ENCODE data around the gene COL4A4.

The COL4A4 gene

GRCh38 chr2:226981791-226982326, 182.1 kb downstream of the COL4A4 start:
- DNase-seq (ENCODE audit: low read depth): no peak

DNA sequence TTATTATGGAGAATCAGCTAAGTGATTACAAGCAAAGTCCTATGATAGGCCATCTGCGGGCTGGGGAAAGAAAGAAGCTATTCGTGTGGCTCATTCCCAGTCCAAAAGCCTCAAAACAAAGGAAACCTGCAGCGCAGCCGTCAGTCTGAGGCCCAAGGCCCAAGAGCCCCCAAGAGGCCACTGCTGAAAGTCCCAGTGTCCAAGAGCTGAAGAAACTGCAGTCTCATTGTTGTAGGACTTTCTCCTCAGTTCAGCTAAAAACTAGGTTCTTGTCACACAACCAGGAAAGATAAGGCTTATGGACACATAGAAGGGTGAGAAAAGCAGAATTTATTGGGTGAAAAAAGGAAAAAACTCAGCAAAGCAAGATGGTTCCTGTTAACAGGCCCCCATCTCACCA, 185.0 kb downstream of the COL4A4 start:
- no peak for DNase-seq (ENCODE audit: low read depth)

DNA sequence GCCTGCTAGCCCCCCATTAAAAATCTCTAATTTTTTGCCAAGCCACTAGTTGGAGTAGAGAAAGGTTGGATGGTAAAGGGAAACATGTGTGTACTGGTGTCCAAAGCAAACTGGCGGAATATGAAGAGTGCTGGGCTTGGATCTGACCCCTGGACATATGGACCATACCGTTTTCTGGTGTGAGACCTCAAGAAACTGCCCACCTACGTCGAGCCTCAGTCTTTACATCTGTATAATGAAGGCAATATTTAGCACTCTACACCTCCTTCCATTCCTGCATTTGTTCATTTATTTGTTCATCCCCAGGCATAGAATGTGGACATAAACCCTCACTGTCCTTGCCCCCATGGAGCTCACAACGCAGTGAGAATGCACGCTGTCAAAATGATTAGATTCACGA, 185.7 kb downstream of the COL4A4 start:
- DNase-seq (ENCODE audit: low read depth): no peak

DNA sequence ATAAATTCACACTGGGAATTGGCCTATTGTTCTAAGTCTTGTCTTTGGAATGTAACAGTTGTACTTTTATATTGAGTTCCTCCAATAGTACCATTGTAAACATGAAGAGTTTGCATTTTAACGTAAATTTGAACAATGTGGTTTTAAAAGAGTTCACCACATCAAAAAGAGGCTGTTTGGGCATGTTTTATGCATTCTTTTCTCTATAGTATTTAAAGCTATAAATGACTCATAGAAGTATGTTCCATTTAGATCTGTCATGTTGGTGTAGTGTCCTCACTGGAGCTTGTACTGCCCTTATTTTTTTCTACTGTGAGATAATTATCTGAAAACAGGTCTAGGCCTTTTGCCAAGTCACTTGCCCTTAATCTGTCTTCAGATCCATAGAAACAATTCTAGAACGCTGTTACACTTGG, 186.2 kb downstream of the COL4A4 start:
- no peak for DNase-seq (ENCODE audit: low read depth)

DNA sequence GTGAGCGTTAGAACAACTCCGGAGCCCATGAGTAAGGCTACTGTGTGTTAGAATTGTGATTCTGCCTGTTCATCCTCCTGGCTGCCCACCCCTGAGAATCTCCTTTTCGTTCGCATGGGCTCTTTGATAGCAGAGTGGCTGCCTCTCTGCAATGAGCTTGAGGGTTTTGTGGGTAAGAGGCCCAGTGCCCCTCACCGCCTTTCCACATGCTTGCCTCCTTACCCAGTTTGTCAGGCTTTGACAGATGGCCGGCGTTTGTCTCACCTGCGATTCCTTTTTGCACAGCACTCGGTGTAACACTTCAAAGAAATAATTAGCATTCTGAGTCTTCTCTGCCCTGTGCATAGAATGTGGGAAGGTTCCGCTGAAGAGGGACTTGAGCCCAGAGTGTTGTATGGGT, 190.2 kb downstream of the COL4A4 start:
- no peak for DNase-seq (ENCODE audit: low read depth)

- no peak for DNase-seq (ENCODE audit: low read depth)
These were observed 192.2 kb downstream of the COL4A4 start for GRCh38 chr2:226971770-226972169.

DNA sequence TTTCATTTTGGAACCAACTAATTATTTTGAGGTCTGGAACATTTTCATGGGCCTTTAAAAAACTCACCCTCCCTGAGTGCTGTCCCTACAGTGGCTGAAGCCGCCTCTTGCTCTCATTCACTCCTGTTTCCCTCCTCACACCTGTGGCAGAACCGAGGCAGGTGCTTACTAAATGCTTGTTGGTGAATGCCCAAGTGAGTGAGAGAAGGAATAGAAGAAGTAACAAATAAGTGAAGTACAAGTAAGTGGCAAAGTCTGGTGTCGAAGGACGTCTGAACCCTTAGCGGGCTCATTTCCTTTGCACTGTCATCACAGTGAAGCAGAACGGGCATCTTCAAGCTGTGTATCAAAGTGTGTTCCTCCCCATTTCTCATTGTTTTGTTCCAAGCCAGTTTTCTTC, 192.9 kb downstream of the COL4A4 start:
- DNase-seq (ENCODE audit: low read depth): no peak

- DNase-seq (ENCODE audit: low read depth): no peak
These were observed 193.6 kb downstream of the COL4A4 start for GRCh38 chr2:226970362-226970761.

- no peak for DNase-seq (ENCODE audit: low read depth)
These were observed 194.5 kb downstream of the COL4A4 start for GRCh38 chr2:226969417-226970080.

DNA sequence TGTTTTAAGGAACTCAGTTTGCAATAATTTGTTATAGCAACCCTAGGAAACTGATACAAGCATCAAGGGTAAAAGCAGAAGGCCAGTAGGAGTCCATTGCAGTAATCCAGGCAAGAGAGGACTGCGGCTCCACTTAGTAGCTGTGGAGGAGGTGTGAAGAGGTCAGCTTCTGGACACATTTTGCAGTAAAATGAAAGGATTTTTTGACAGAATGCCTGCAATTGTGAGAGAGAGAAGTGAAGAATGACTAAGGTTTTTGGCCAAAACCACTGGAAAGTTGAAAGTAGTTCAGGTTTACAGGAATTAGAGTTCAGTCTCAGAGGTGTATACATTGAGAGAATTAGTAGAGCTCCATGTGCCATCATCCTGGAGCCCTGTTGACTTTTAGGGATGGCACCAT, 198.6 kb downstream of the COL4A4 start:
- DNase-seq (ENCODE audit: low read depth): no peak

DNA sequence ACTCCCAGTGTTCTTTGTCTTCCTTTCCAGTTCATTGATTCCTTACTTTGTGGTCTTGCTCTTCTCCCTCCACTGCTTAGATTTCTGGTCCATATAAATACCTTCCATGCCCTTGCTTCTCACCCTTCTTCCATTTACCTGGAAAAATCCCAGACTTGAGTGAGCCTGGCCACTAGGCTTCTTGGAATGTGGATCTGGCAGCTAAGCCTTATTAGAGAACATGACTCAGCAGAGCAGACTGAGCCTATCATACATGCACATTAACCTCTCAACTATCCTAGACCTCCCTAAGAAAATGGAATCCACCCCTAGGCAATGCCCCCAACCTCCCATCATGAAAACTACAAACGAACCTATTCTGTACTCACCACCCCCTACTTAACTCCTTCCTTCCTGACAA, 200.5 kb downstream of the COL4A4 start:
- DNase-seq (ENCODE audit: low read depth): no peak

DNA sequence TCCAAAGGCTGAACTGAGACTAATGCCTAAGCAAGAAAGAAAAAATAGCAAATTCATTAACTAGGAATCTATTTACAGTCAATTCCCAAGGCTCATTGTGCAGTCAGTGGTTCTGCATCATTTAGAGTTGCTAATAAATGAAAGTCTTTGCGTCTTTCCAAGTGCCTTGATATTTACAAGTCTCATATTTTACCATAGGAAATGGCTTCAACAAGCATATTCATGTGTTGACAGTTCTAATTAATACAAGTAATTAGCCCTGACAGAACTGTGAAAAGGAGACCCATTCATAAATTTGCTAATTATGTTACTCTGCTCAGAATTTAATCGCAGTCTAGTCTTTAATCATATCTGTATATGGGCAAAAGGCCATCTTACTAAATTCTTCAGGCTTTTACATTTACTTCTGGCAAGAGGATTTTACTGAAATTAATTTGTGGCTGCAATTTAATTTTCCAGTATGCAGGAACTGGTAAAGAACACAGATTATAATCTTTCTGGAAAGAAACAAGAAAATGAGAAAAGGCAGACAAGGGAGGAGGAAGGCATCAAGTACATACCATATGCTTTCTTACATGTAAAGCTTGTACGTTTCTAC, 201.7 kb downstream of the COL4A4 start:
- no peak for DNase-seq (ENCODE audit: low read depth)

- no peak for DNase-seq (ENCODE audit: low read depth)
These were observed 204.6 kb downstream of the COL4A4 start for GRCh38 chr2:226959418-226959817.

DNA sequence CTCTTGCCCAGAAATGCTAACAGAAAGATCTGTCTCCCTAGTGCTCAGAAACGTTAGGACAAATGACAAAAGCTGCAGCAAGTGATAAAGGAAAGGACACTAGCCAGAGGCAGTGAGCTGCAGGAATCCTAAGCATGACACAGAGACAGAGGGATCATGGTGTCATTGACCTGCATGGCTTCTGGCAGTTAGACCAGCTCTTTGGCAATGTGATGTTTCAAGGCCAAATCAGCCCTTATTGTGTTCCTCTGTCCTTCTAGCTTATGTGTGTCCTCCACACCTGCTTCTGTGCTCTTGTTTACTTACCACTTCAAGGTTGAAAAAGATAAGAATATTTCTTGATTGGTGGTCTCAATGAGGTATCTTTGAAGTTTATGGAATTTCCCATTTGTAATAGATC, 207.3 kb downstream of the COL4A4 start:
- DNase-seq (ENCODE audit: low read depth): no peak

DNA sequence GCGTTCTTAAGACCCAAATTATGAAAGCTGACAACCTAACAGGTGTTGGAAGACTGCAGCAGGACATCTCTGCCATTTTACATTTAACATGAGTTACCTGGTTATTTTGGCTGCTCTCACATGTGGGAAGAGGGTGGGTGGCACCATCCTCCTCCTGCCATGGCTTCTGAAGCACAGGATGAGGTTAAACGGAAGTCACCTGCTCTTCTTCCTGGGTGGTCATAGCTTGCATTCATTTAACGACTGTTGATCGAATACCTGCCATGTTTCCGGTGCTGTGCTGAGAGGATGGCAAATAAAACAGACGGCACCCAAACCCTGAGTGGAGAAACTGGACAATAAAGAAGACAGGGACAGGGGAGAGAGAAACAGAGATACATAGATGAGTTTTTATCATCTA, 210.2 kb downstream of the COL4A4 start:
- DNase-seq (ENCODE audit: low read depth): no peak

GRCh38 chr2:226953206-226953605, 210.8 kb downstream of the COL4A4 start:
- DNase-seq (ENCODE audit: low read depth): no peak

Measured in stimulated activated CD8-positive, alpha-beta memory T cell treated with anti-CD3 and anti-CD28 coated beads, Interleukin-15, amount 100 ng/mL, for 1 hour (primary cell).